ENCODE data around the gene TDO2. TPM values are rescaled to one million over a fixed set of nuclear protein-coding genes. Genes with fewer than 3 reads are reported as not detected.

TDO2 gene
- polyA plus RNA-seq, 3 donors = not detected

- Histone ChIP-seq H3K27ac (ENCODE audit: low read depth in 1 of 2, low read length in 2 of 2) (no peak overlapping the region), H3K27me3 (ENCODE audit: control insufficient read depth in 2 of 2, insufficient read depth in 2 of 2, low read length in 2 of 2) (no peaks in the 10 kb centered on the region), H3K9me3 (replicated peaks in 1 of 2; ENCODE audit: control insufficient read depth in 1 of 2, insufficient read depth in 1 of 2, low read length in 2 of 2) (peaks cover 0 to 6% of the 10 kb centered on the region in 2 donors), H3K4me2 (replicated peaks; ENCODE audit: extremely low read depth, low read length, poor library complexity, severe bottlenecking) (no peak overlapping the region), H3K79me2 (ENCODE audit: insufficient read depth, low read length) (no peaks in the 10 kb centered on the region), H3K4me1 (ENCODE audit: control insufficient read depth in 1 of 2, insufficient read depth in 2 of 2, low read length in 2 of 2) (no peaks in the 10 kb centered on the region), H3K9ac (ENCODE audit: insufficient read depth, low read length, poor library complexity, severe bottlenecking) (no peak overlapping the region), H3K36me3 (replicated peaks in 1 of 2; ENCODE audit: control insufficient read depth in 1 of 2, insufficient read depth in 2 of 2, low read length in 2 of 2) (no peaks in the 10 kb centered on the region), H3K4me3 (replicated peaks in 1 of 3; ENCODE audit: low read depth in 2 of 3, low read length in 3 of 3) (no peak overlapping the region), H4K20me1 (ENCODE audit: insufficient read depth, low read length) (no peaks in the 10 kb centered on the region), H2AFZ (ENCODE audit: insufficient read depth, low read depth, low read length, poor library complexity, severe bottlenecking) (no peak overlapping the region)
- no peaks in the 10 kb centered on the region for H3K36me3 Mint-ChIP-seq
- no peak overlapping the region for H3K27ac Mint-ChIP-seq
- intact Hi-C loops (cut with micrococcal nuclease) = no loop called here
- no peak overlapping the region for H3K4me3 Mint-ChIP-seq
- DNase-seq = no peak
- TF ChIP-seq CTCF (IDR thresholded peaks at IDR 0.05) = no peak
- no peaks in the 10 kb centered on the region for H3K4me1 Mint-ChIP-seq
- WGBS (ENCODE audit: insufficient coverage) = no CpG with 5 or more reads among the region's 3 CpGs
- peaks cover 6 to 17% (median 9%) of the 10 kb centered on the region in 7 donors for H3K9me3 Mint-ChIP-seq
- H3K27me3 Mint-ChIP-seq (ENCODE audit: low read depth in 3 of 3) = no peaks in the 10 kb centered on the region
Observed at GRCh38 chr4:155899891-155900290, 3.6 kb upstream of the TDO2 start.

GRCh38 chr4:155900381-155900780 is 3.1 kb upstream of the TDO2 start:
- Mint-ChIP-seq H3K36me3 (no peaks in the 10 kb centered on the region), H3K4me1 (no peaks in the 10 kb centered on the region), H3K4me3 (no peak overlapping the region), H3K27ac (no peak overlapping the region), H3K9me3 (peaks cover 6 to 16% (median 9%) of the 10 kb centered on the region in 7 donors), H3K27me3 (ENCODE audit: low read depth in 3 of 3) (no peaks in the 10 kb centered on the region)
- no peaks in the 10 kb centered on the region for H3K36me3 ChIP-seq (replicated peaks in 1 of 2; ENCODE audit: control insufficient read depth in 1 of 2, insufficient read depth in 2 of 2, low read length in 2 of 2)
- intact Hi-C loops (cut with micrococcal nuclease) = no loop called here
- no peak overlapping the region for H3K9ac ChIP-seq (ENCODE audit: insufficient read depth, low read length, poor library complexity, severe bottlenecking)
- no peaks in the 10 kb centered on the region for H3K4me1 ChIP-seq (ENCODE audit: control insufficient read depth in 1 of 2, insufficient read depth in 2 of 2, low read length in 2 of 2)
- TF ChIP-seq CTCF (IDR thresholded peaks at IDR 0.05) = no peak
- H3K27me3 ChIP-seq (ENCODE audit: control insufficient read depth in 2 of 2, insufficient read depth in 2 of 2, low read length in 2 of 2) = no peaks in the 10 kb centered on the region
- no peaks in the 10 kb centered on the region for H3K79me2 ChIP-seq (ENCODE audit: insufficient read depth, low read length)
- WGBS (ENCODE audit: insufficient coverage) = 60% methylated on average over 1 of the region's 1 CpG
- H3K4me3 ChIP-seq (replicated peaks in 1 of 3; ENCODE audit: low read depth in 2 of 3, low read length in 3 of 3) = no peak overlapping the region
- peaks cover 0 to 6% of the 10 kb centered on the region in 2 donors for H3K9me3 ChIP-seq (replicated peaks in 1 of 2; ENCODE audit: control insufficient read depth in 1 of 2, insufficient read depth in 1 of 2, low read length in 2 of 2)
- H3K4me2 ChIP-seq (replicated peaks; ENCODE audit: extremely low read depth, low read length, poor library complexity, severe bottlenecking) = no peak overlapping the region
- H2AFZ ChIP-seq (ENCODE audit: insufficient read depth, low read depth, low read length, poor library complexity, severe bottlenecking) = no peak overlapping the region
- no peak overlapping the region for H3K27ac ChIP-seq (ENCODE audit: low read depth in 1 of 2, low read length in 2 of 2)
- H4K20me1 ChIP-seq (ENCODE audit: insufficient read depth, low read length) = no peaks in the 10 kb centered on the region
- DNase-seq = no peak

All from CD14-positive monocyte (primary cell).